GM20000 (cell line): ENCODE measurements around the gene CHAF1B.
A peak's percentile ranks its signal among the peaks of the same experiment; 100 is the strongest.

ENCODE experiments used
- DNase-seq: peaks from one replicate; pipeline ENCODE4 v3.0.0; 2012; ENCODE audit warnings: low spot score
- TF ChIP-seq, protein P1 (sequence below): IDR thresholded peaks from 2 replicates; pipeline ENCODE4 v1.5.1; 2012; ENCODE audit warnings: mild to moderate bottlenecking, control low read depth; ENCODE audit errors: extremely low read depth, missing control alignments

Gene CHAF1B

GRCh38 chr21:36349315-36349714 lies 35.9 kb upstream of the CHAF1B start:
- no peak for DNase-seq
- TF ChIP-seq, protein P1, sequence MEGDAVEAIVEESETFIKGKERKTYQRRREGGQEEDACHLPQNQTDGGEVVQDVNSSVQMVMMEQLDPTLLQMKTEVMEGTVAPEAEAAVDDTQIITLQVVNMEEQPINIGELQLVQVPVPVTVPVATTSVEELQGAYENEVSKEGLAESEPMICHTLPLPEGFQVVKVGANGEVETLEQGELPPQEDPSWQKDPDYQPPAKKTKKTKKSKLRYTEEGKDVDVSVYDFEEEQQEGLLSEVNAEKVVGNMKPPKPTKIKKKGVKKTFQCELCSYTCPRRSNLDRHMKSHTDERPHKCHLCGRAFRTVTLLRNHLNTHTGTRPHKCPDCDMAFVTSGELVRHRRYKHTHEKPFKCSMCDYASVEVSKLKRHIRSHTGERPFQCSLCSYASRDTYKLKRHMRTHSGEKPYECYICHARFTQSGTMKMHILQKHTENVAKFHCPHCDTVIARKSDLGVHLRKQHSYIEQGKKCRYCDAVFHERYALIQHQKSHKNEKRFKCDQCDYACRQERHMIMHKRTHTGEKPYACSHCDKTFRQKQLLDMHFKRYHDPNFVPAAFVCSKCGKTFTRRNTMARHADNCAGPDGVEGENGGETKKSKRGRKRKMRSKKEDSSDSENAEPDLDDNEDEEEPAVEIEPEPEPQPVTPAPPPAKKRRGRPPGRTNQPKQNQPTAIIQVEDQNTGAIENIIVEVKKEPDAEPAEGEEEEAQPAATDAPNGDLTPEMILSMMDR = no peak

DNA sequence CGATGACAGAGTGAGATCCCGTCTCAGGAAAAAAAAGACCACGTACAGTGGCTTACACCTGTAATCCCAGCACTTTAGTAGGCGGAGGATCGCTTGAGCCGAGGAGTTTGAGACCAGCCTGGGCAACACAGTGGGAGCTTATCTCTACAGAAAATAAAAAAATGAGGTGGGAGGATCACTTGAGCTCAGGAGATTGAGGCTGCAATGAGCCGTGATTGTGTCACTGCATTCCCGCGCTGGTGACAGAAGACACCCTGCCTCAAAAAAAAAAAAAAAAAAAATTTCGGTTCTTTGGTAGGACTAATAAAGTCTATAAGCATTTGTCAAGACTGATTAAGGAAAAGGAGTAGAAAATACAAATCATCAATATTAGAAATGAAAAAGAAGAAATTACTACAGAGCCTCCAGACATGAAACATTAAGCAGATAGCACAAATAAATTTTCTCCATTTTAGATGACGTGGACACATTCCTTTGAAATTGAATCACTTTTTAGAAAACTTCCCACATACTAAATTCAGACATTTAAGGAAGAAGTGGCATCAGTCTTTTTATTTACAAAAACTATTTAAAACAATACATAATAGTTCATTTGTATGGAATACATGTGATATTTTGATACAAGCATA lies 34.8 kb upstream of the CHAF1B start:
- TF ChIP-seq, protein P1 = no peak
- DNase-seq = no peak

DNA sequence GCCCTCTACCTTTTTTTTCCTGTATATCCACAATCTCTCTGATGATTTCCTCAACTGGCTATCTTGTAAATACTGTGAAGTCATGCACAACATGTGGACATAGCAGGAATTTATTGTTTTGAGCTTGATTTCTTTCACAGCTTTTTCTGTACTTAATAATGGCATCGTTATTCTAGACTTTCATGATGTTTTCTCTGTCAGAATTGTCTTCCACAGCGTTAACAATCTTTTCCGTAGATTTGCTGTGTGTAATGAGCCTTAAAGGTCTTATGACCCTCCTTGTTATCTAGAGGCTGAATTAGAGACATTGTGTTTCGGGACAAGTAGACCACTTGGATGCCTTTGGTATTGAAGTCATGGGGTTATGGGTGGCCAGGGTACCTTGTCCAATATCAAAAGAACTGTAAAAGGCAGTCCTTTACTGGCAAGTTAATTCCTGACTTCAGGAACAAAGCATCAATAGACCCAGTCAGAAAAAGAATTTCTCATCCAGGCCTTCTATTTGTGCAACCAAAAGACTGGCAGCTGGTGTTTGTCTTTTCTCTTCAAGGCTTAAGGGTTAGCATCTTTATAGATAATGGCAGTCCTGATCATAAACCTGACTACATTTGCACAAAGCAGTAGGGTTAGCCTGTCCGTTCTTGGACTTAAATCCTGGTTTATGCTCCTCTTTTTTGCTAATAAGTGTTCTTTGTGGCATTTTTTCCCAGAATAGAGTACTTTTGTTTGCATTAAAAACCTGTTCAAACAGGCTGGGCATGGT lies 30.1 kb upstream of the CHAF1B start:
- DNase-seq = no peak
- TF ChIP-seq, protein P1 = no peak

GRCh38 chr21:36355868-36356267 lies 29.3 kb upstream of the CHAF1B start:
- TF ChIP-seq, protein P1 = no peak
- DNase-seq = no peak

- TF ChIP-seq, protein P1 = no peak
- DNase-seq = no peak
These were observed 26.0 kb upstream of the CHAF1B start for GRCh38 chr21:36359185-36359584.

DNA sequence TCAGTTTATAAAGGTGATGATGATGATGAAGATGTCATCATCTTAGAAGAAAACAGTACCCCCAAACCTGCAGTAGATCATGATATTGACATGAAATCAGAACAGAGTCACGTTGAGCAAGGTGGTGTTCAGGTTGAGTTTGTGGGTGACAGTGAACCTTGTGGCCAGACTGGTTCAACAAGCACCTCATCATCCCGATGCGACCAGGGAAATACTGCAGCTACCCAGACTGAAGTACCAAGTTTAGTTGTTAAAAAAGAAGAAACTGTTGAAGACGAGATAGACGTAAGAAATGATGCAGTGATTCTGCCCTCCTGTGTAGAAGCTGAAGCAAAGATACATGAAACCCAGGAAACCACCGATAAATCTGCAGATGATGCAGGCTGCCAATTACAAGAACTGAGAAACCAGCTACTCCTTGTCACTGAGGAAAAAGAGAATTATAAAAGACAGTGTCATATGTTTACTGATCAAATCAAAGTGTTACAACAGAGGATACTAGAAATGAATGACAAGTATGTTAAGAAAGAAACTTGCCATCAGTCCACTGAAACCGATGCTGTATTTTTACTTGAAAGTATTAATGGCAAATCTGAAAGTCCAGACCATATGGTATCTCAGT lies 16.0 kb upstream of the CHAF1B start:
- peak; percentile 31 for DNase-seq
- TF ChIP-seq, protein P1 = no peak

DNA sequence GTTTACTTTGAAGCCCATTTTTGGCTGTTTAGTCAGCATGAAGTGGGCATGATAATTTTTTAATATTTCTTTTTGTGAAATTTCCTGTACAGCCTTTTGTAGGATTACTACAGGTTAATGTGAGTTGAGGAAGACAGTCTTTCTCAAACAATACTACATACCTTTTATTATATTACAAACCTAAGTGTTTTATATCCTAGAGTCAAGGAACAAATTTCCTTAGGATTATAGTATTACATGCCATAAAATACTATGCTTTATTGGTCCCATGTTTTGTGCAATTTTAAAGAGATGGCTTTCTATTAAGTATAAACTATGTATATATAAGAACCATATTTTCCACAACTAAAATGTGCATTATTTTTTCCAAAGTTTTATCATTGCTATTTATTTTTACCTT lies 9.2 kb upstream of the CHAF1B start:
- TF ChIP-seq, protein P1 = no peak
- DNase-seq = no peak
